Mucosa of descending colon (tissue), 3 donors: ENCODE data around the gene WASL. TPM values are rescaled to one million over a fixed set of nuclear protein-coding genes. Genes with fewer than 3 reads are reported as not detected.

Experiments
- ATAC-seq: fragments of 200-7000 bp; cut with Tn5 transposase; one replicate; pipeline ENCODE4 v1.9.1; 2020; ENCODE audit warnings: mild to moderate bottlenecking, moderate library complexity
- DNase-seq, 3 donors: peaks; one replicate each; pipeline ENCODE4 v3.0.0-alpha.2; 2020
- H3K36me3 ChIP-seq: fragments of 200-600 bp; one replicate; pipeline ENCODE4 v1.8.0; 2021; ENCODE audit warnings: low read depth, mild to moderate bottlenecking
- H3K4me1 ChIP-seq: fragments of 200-600 bp; one replicate; pipeline ENCODE4 v1.8.0; 2021; ENCODE audit warnings: low read depth, mild to moderate bottlenecking
- H3K4me3 ChIP-seq: fragments of 200-600 bp; one replicate; pipeline ENCODE4 v1.8.0; 2021; ENCODE audit warnings: mild to moderate bottlenecking
- H3K9me3 ChIP-seq: fragments of 200-600 bp; one replicate; pipeline ENCODE4 v1.8.0; 2021; ENCODE audit warnings: mild to moderate bottlenecking
- CTCF ChIP-seq: fragments of 200-600 bp; IDR thresholded peaks from one replicate; pipeline ENCODE4 v1.8.0; 2022; ENCODE audit warnings: antibody characterized with exemption, mild to moderate bottlenecking
- intact Hi-C, 2 donors: fragments of 100-400 bp; cut with DNase I in 1 of 2; cut with micrococcal nuclease in 1 of 2; formaldehyde crosslinking; loops; one replicate each; pipeline versions ENCODE4 v1.11.0 to v1.11.1; 2022; cut with DNase I, micrococcal nuclease
- total RNA-seq, 3 donors: library from RNA; stranded (reverse); fragmentation: NEBNext Ultra II Directional in 2 of 3; extraction: Animal tissue kit (Norgen Biotek cat#: 25700) in 2 of 3; gene quantifications; one replicate each; pipeline versions ENCODE4 v1.2.1 to v1.2.4, GENCODE V29; 2021 to 2023
- donor health status: DM: no; HTN: no; CAD: no; lungs with moderate emphysema.
- donor health status: DM: no; HTN: no; CAD: no.
- donor health status: DM: no; HTN: yes; CAD: no.

Gene WASL
- total RNA-seq, 3 donors from 2014 or later = 72.4 to 117 (median 90.1) TPM

- intact Hi-C loops = no loop called here
- Histone ChIP-seq H3K4me3 (peak overlapping the region; percentile 93), H3K36me3 (no peaks in the 10 kb centered on the region), H3K9me3 (no peaks in the 10 kb centered on the region), H3K4me1 (peaks cover 47% of the 10 kb centered on the region)
- DNase-seq = peak; percentile 60 to 71 (median 70)
- ATAC-seq = peak; percentile 32
- TF ChIP-seq CTCF = no peak
These were observed 1.1 kb downstream of the WASL start for GRCh38 chr7:123747620-123748141.

DNA sequence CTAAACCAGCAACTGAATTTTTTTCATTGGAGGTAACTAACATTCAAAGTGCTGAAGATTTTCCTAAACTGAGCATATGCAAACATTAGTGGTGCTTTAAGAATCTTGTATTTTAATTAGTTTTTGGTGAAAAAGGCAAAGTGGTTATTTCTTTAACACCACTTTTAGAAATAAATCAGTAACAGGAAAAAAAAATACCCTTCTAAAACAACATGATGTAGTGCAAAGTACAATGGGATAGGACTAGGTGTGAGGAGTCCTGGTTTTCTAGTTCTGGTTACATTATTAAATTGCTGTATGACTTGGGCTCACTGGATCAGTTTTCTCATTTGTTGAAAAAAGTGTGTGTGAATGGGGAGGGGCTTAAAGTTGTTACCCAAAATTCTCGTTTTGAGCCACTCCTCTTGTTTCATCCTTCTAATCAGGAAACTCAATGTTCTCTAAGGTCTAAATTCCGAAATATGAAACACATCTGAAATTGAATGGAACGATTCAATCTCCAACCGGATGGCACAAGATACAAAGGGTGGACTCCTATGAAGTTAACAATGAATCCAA lies 1.8 kb downstream of the WASL start:
- intact Hi-C loops = no loop called here
- peaks cover 47% of the 10 kb centered on the region for H3K4me1 ChIP-seq
- ATAC-seq (no peak), DNase-seq (no peak)
- H3K9me3 ChIP-seq = no peaks in the 10 kb centered on the region
- H3K36me3 ChIP-seq = no peaks in the 10 kb centered on the region
- no peak for TF ChIP-seq CTCF
- H3K4me3 ChIP-seq = peak overlapping the region; percentile 93

- ATAC-seq = no peak
- Histone ChIP-seq H3K9me3 (no peaks in the 10 kb centered on the region), H3K4me3 (no peak overlapping the region), H3K4me1 (peaks cover 48% of the 10 kb centered on the region), H3K36me3 (no peaks in the 10 kb centered on the region)
- intact Hi-C loops = no loop called here
- DNase-seq = no peak
- no peak for TF ChIP-seq CTCF
These were observed 2.7 kb downstream of the WASL start for GRCh38 chr7:123746055-123746454.

GRCh38 chr7:123745437-123745836 lies 3.4 kb downstream of the WASL start:
- peaks cover 41% of the 10 kb centered on the region for H3K4me1 ChIP-seq
- no peak for DNase-seq

GRCh38 chr7:123744416-123744815 lies 4.4 kb downstream of the WASL start:
- DNase-seq = no peak
- TF ChIP-seq CTCF = no peak
- Histone ChIP-seq H3K4me3 (no peak overlapping the region), H3K4me1 (peaks cover 37% of the 10 kb centered on the region), H3K36me3 (no peaks in the 10 kb centered on the region), H3K9me3 (no peaks in the 10 kb centered on the region)
- intact Hi-C loops = no loop called here
- ATAC-seq = no peak

More at GRCh38 chr7:123745437-123745836, 3.4 kb downstream of the WASL start:
- Histone ChIP-seq H3K9me3 (no peaks in the 10 kb centered on the region), H3K36me3 (no peaks in the 10 kb centered on the region), H3K4me3 (no peak overlapping the region)
- no peak for TF ChIP-seq CTCF
- intact Hi-C loops = no loop called here
- ATAC-seq = no peak
